ENCODE results near the gene HHATL.

The HHATL gene

DNA sequence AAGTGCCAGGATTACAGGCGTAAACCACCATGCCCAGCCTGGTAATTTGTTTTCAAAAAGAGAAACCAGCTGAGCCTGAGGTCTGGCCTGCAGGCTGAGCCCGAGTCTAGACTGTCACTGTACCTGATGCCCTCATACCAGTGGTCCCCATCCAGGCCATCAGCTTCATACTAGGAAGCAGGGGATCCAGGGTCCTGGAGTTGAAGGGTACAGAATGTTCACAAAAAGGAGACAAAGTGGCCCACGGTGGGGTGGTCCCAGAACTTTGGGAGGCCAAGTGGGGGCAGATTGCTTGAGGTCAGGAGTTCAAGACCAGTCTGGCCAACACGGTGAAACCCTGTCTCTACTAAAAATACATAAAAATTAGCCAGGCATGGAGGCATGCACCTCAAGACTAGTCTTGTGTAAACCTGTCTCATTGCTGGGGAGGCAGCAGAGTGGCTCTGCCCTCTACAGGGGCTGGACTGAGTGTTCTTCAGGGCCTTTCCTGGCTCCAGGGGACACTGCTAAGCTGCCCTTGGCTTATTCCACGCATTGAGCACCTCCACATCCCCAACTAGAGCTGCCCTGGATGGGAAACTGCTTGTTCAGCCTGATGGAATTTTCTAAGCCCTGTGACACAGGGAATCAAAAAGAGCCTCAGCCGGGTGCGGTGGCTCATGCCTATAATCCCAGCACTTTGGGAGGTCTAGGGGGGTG is 7.9 kb upstream of the HHATL start:
- H3K36me3 Mint-ChIP-seq: no peaks in the 10 kb centered on the region
- H3K27me3 Mint-ChIP-seq: peaks cover 29% of the 10 kb centered on the region
- H3K4me1 Mint-ChIP-seq: peaks cover 16% of the 10 kb centered on the region
- H3K27ac Mint-ChIP-seq: no peak overlapping the region
- H3K4me3 Mint-ChIP-seq: no peak overlapping the region
- no peak for ATAC-seq
- H3K9me3 Mint-ChIP-seq: no peaks in the 10 kb centered on the region

DNA sequence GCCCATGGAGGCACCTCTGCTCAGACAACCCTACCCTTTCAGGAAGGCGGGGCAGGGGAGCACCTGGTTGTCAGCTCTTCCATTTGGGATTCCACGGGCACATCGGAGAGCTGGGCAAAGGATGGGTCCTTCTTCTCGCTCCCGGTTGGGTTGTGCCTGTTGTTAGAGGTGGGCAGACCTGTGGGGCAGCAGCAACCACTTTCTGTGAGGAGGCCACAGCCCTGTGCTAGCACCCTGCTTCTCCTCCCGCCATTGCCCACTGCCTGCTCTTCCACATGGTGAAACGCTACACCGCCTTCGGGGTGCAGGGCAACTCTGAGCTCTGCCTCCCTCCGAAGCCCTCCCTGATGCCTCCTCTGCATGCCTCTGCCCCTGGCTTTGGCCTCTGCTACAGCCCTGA is 7.0 kb upstream of the HHATL start:
- peaks cover 36% of the 10 kb centered on the region for H3K27me3 Mint-ChIP-seq

DNA sequence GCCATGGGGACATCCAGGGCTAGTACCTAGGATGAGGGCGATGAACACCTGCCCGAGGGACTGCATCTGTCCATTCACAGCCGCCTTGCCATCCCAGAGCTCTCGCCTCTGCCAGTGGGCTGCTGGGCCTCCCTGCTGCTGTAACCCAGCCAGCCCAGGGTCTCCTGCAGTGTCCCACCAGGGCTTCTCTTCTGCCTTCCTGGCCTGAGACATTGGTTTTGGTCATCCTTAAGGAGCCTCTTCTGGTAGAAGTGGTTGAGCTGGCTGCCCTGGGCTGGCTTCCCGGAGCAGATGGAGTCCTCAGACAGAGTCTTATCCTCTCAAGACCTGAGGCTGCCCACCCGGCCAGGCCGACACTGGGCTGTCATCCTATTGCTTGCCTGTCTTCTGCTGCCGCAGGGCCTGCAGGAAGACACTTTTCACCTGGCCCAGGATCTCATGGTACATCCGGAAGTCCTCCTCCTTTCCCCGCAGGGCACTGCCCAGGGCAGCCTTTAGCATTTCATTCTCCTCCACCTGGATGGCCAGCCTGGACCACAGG is 6.1 kb upstream of the HHATL start:
- Mint-ChIP-seq H3K27ac (no peak overlapping the region), H3K4me3 (no peak overlapping the region), H3K36me3 (no peaks in the 10 kb centered on the region), H3K27me3 (peaks cover 42% of the 10 kb centered on the region), H3K4me1 (peaks cover 9% of the 10 kb centered on the region), H3K9me3 (no peaks in the 10 kb centered on the region)
- no peak for ATAC-seq

More for the DNA sequence above, 7.0 kb upstream of the HHATL start:
- Mint-ChIP-seq H3K27ac (no peak overlapping the region), H3K4me3 (no peak overlapping the region), H3K4me1 (peaks cover 16% of the 10 kb centered on the region), H3K36me3 (no peaks in the 10 kb centered on the region), H3K9me3 (no peaks in the 10 kb centered on the region)
- no peak for ATAC-seq

DNA sequence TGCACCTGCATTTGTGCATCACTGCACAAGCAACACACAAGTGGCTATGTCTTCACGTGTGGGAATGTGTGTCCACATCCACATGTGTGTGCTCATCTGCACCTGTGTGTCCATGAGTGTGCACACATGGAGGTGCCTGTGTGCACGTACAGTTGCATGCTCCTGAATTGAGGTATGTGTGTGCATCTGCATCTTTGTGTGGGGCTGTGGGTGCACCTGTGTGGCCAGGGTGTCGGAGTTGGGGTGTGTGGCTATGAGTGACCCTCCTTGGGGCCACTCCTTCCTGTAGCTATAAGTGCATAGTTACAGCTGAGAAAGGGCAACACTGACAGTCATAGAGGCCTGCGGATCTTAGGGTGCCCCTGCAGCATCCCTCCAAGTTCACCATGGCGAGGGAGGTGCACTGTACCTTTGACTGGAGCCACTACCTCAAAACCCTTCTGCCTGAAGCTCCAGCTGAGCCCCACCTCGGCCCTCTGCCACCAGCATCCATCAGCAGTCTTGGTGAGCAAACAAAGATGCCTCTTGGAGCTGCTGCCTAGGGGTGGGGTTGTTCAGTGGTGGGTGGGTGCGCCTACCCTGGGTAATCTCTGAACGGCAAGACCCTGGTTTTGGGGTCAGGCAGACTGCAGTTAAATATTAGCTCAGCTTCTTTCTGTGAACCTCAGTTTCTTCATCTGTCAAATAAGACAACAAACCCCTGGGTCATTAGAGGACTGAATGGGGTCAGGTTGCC is 5.2 kb upstream of the HHATL start:
- Mint-ChIP-seq H3K27ac (no peak overlapping the region), H3K4me3 (no peak overlapping the region), H3K4me1 (peaks cover under 1% of the 10 kb centered on the region), H3K36me3 (no peaks in the 10 kb centered on the region), H3K9me3 (no peaks in the 10 kb centered on the region), H3K27me3 (peaks cover 51% of the 10 kb centered on the region)
- no peak for ATAC-seq

DNA sequence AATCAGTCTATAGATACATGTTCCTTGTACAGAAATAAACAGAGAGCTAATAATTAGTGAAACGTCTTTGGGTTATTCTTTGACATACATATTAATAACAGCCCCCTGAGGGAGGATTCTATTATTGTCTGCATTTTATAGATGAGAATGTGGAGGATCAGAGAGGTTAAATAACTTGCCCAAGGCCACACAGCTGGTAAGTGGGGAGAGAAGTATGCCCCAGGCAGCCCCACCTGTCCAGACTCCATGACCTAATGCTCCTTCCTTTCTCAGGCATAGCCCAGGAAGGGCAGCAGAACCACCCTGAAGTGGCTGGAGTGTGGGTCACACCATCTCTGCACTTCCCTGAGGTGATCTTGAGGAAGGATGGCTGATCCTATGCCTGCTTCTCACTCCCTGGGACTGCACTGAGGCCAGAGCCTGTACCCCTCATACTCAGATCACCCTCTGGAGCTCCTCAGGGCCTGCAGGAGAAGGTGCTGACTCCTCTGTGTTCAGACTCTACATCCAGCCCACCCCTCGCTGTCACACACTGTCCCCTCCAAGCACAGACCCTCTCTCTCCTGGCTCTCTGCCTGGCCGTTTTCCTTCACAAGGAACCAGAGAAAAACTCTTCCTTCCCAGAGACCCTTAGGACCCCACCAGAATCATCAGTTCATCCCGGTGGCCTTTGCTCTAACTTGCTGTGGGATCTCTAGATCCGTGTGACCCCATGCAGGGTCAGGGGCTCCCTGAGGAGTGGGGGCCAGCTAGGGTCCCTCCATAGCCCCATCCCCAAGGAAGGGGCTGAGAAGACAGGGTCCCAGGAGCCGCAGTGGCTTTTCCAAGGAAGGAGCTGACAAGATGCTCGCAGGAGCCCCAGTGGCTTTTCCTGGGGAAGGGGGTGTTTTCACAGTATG is 4.4 kb upstream of the HHATL start:
- H3K4me1 Mint-ChIP-seq: no peaks in the 10 kb centered on the region
- no peaks in the 10 kb centered on the region for H3K9me3 Mint-ChIP-seq
- H3K27me3 Mint-ChIP-seq: peaks cover 52% of the 10 kb centered on the region
- no peaks in the 10 kb centered on the region for H3K36me3 Mint-ChIP-seq
- H3K27ac Mint-ChIP-seq: no peak overlapping the region
- no peak overlapping the region for H3K4me3 Mint-ChIP-seq
- no peak for ATAC-seq

DNA sequence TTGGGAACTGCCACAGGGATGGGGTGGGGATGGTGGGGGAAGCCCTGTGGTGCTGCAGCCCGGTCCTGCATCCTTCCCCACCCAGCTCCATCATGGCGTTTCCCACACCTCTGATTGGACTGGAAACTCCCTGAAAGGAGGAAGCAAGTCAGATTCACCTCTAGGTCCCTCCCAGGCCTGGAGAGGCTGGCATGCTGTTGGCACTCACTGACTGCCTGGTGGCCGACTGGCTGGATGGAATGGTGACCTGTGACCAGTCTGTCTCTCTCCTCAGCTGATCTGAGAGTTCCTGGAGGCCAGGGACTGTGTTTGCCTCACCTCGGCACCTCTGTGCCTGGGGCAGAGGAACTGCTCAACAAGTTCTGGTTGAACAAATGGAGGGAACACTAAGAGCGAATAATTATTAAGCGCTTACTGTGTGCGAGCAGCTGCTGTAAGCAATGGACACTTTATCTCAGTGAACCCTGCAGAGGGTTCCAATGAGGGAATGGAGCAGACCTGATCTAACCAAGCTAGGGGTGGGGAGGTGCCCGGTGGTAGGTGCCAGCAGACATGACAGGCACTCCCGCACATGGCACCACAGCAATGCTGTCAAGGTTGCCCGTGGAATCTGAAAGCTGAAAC is 3.5 kb upstream of the HHATL start:
- no peak overlapping the region for H3K4me3 Mint-ChIP-seq
- H3K9me3 Mint-ChIP-seq: no peaks in the 10 kb centered on the region

DNA sequence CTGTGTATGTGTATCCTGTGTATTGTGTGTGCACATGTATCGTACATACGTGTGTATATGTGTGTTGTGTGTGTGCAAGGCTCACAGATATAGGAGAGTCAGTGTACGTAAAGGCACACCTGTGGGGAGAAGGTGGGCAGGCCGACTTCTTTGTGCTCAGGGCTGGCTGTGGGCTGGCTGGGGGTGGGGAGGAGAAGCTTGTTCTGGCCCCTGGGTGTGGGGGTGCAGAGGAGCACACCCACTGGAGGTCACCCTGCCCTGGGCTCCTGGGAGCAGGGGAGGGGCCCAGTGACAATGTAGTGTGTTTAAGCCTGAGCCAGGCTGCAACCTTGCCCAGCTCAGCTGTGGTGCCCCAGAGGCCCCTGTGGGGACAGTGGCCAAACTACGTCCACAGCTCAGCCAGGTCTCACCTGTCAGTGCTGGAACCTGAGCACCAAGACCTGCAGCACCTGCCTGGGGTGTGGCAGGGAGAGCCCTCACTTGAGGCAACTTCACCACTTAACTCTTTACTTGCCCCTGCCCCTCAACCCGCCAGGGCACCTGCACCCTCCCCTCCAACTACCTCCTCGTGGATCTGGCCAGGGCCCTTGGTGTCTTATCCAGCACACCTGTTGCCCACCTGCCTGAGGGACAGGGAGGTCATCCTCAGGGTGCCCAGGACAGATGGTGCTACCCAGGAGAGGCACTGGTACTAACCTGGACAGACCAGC is 2.6 kb upstream of the HHATL start:
- H3K27ac Mint-ChIP-seq: no peak overlapping the region
- ATAC-seq: no peak
- H3K4me3 Mint-ChIP-seq: no peak overlapping the region
- H3K36me3 Mint-ChIP-seq: no peaks in the 10 kb centered on the region
- H3K4me1 Mint-ChIP-seq: no peaks in the 10 kb centered on the region
- no peaks in the 10 kb centered on the region for H3K9me3 Mint-ChIP-seq
- peaks cover 63% of the 10 kb centered on the region for H3K27me3 Mint-ChIP-seq

More for the DNA sequence above, 3.5 kb upstream of the HHATL start:
- Mint-ChIP-seq H3K27ac (no peak overlapping the region), H3K27me3 (peaks cover 60% of the 10 kb centered on the region), H3K36me3 (no peaks in the 10 kb centered on the region), H3K4me1 (no peaks in the 10 kb centered on the region)
- ATAC-seq: no peak

DNA sequence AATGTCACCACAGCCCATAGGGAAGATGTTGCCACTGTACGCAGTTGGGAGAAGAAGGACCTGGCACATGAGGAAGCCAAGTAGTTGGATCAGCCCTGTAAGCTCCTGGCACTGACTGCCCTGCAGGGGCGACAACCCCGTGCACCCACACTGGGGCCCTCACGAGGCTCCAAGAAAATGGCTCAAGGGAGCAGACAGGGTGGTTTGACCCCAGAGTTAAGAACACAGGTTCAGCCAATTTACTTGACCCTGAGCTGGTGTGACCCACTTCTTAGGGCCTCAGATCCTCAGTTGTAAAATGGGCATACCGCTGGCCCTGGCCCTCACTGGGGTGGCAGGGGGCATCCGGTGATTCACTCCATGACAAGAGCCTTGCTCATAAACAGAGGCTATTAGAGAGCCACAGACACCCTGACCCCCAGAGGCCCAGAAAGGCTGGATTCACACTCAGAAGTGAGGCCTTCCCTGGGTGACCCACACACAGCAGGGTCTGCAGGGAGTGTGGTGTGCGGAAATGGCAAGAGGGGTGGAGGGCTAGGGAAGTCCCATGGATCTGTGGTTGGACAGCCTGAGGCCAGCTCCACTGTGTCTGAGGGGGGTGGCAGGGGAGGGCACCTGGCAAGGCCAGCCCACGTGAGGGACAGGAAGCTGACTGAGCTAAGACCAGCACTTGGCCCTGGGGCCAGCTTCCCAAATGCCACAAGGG is 1.7 kb upstream of the HHATL start:
- Mint-ChIP-seq H3K9me3 (no peaks in the 10 kb centered on the region), H3K4me1 (no peaks in the 10 kb centered on the region), H3K36me3 (no peaks in the 10 kb centered on the region), H3K4me3 (no peak overlapping the region), H3K27me3 (peaks cover 54% of the 10 kb centered on the region), H3K27ac (no peak overlapping the region)
- no peak for ATAC-seq

DNA sequence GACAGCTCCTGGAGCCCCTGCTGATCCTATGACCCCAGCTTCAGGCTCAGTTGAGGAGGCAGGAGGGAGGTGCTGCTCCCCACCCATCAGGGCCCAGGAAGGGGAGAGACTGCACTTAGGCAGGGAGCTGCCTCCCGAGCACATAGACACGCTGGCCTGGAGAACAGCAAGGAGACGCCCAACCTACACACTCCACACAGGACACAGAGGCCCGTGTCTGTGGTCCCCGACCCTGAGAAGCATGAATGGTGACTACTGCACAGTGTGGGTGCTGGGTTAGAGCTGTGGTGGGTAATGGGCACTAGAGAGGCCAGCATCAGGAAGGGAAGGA is 1.1 kb upstream of the HHATL start:
- Mint-ChIP-seq H3K9me3 (no peaks in the 10 kb centered on the region), H3K27ac (no peak overlapping the region), H3K36me3 (no peaks in the 10 kb centered on the region), H3K4me3 (no peak overlapping the region), H3K27me3 (peaks cover 48% of the 10 kb centered on the region), H3K4me1 (no peaks in the 10 kb centered on the region)
- ATAC-seq: no peak

DNA sequence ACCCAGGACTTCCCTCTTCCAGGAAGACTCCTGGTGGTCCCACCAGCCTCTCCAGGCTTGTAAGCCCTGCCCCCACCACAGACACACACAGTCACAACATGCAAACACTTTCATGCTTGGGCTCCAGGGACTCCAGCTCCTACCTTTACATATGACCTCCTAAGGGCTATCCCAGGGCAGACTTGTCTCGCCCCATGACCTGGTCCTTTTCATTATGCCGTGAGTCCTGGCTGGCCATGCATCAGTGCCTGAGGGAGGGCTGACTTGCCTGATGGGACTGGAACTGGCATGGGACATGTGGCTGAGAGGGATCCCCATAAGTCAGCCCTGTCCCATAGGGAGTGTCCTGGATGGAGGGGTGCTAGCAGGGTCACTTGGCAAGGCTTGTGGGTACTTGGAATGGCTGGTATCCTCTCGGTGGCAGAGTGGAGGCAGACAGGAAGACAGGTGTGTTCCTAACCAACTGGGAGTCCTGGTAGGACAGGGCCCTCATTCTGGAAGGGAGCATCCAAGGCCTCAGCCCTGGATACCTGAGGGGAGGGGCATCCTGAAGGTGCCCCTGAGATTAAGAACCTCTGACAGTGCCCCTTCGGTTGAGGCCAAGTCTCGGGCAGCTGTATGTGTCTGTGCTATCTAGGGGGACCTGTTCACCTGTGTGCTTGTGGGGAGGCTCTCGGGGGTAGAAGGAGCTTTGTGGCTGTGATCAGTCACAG is 540 bp upstream of the HHATL start:
- no peaks in the 10 kb centered on the region for H3K36me3 Mint-ChIP-seq
- H3K4me3 Mint-ChIP-seq: no peak overlapping the region
- H3K27ac Mint-ChIP-seq: no peak overlapping the region
- H3K4me1 Mint-ChIP-seq: no peaks in the 10 kb centered on the region
- H3K9me3 Mint-ChIP-seq: no peaks in the 10 kb centered on the region
- no peak for ATAC-seq
- peaks cover 47% of the 10 kb centered on the region for H3K27me3 Mint-ChIP-seq

DNA sequence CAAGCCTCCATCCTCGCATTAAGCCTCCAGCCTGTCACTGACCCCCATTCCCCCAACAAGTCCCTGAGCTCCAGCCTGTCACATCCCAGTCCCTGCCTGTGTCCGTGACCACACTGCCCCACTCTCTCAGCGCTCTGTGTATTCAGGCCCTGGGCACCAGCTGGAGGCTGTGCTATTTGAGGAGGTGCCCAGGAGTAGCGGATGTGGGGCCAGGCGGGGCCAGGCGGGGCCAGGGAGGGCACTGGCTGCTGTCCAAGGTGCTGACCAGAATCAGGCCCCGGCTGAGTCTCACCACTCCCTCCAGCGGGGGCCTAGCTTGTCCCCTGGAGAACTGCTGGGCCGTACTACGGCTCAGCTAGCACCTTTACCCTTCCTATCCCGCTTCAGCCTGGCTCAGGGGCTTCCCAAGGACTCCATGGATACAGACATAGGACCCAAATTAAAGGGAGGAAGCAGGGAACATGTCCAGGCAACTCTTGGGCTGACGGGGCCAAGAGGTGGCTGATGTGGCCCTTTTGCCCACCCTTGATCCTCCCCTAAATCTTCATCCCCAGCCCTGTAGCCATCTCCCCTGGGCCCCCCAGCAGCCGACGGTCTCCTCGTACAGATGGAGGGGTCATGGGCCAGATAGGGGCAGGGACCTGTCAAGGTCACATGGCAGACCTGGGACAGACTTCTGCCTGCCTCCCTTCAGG is 1.1 kb downstream of the HHATL start:
- no peaks in the 10 kb centered on the region for H3K9me3 Mint-ChIP-seq
- H3K27me3 Mint-ChIP-seq: peaks cover 47% of the 10 kb centered on the region
- no peaks in the 10 kb centered on the region for H3K4me1 Mint-ChIP-seq
- no peak overlapping the region for H3K27ac Mint-ChIP-seq
- no peak overlapping the region for H3K4me3 Mint-ChIP-seq
- no peak for ATAC-seq
- no peaks in the 10 kb centered on the region for H3K36me3 Mint-ChIP-seq

DNA sequence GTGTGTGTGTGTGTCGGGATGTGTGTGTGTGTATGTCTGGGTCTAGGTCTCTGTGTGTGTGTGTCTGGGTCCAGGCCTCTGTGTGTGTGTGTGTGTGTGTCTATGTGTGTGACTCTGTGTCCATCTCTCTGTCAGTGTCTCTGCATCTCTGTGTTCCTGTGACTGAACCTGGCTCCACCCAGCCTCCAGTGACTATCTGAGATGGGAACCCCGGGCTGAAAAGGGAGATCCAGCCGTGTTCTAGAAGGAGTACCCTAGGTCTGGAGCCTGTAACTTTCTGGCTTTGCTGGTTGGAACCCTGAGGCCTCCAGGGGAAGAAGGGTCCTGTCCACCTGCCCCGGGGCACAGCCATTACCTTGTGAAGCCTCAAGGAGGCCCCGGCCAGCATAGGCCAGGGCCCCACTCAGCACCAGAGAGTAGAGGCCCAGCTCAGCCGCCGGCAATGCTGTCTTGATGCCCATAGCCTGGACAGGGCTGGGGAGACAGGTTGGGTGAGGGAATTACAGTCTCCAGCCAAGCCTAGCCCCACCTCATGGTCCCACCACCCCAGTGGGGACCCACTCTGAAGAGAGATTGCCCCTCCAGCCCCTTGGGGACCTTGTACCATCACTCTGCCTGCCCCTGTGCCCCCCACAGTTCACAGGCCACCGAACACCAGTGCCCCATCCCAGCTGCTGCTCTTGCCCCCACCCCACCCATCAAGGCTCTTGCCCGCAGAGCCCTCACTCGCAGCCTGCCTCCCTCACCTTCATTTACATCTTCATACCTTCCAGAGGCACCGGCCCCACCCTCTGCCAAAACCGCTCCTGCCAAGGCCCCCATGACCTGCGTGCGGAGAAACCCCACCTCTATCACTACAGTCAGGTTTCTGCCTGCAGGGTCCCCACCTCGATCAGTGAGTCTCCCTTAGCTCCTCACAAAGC is 2.0 kb downstream of the HHATL start:
- H3K27ac Mint-ChIP-seq: no peak overlapping the region

More for the DNA sequence above, 2.0 kb downstream of the HHATL start:
- no peaks in the 10 kb centered on the region for H3K4me1 Mint-ChIP-seq
- no peak overlapping the region for H3K4me3 Mint-ChIP-seq
- H3K9me3 Mint-ChIP-seq: no peaks in the 10 kb centered on the region
- peaks cover 38% of the 10 kb centered on the region for H3K27me3 Mint-ChIP-seq
- ATAC-seq: no peak
- no peaks in the 10 kb centered on the region for H3K36me3 Mint-ChIP-seq

All from stimulated activated memory B cell treated with anti-CD40 and anti-IgM and Interleukin-4, amounts not matched to agents 10 μg/mL and 1 μg/mL and 100 μg/mL, for 72 hours (primary cell).